GM12891 (cell line): ENCODE results near the gene RPS6KA2.
"Not testable (repeated sequence)": the region's sequence is repeated elsewhere in the genome, so short reads cannot be mapped to it uniquely, and the experiment has no call there.

Experiments
- DNase-seq: peaks from one replicate; pipeline ENCODE4 v3.0.0; 2011; ENCODE audit warnings: low spot score; ENCODE audit not compliant: insufficient read length
- FAIRE-seq: peaks from 2 replicates; lab custom pipeline; 2011; peaks lifted over from hg19 to GRCh38; lab: Jason Lieb, UNC
- PAX5 ChIP-seq: IDR thresholded peaks from 2 replicates; pipeline ENCODE4 v1.6.1; 2011; ENCODE audit warnings: low read length, moderate library complexity, mild to moderate bottlenecking; ENCODE audit not compliant: insufficient read depth, severe bottlenecking
- POLR2A ChIP-seq: IDR thresholded peaks from 2 replicates; pipeline ENCODE4 v1.6.1; 2011; ENCODE audit warnings: low read depth, low read length, control low read depth
- POLR2AphosphoS5 ChIP-seq: IDR thresholded peaks from 2 replicates; pipeline ENCODE4 v1.6.1; 2011; ENCODE audit warnings: low read depth, low read length, control low read depth
- POU2F2 ChIP-seq: IDR thresholded peaks from 2 replicates; pipeline ENCODE4 v1.6.1; 2011; ENCODE audit warnings: low read depth, mild to moderate bottlenecking, control low read depth, low read length, moderate library complexity
- SPI1 ChIP-seq: IDR thresholded peaks from 2 replicates; pipeline ENCODE4 v1.6.1; 2011; ENCODE audit warnings: low read depth, low read length, control low read depth
- TAF1 ChIP-seq: IDR thresholded peaks from 2 replicates; pipeline ENCODE4 v1.6.1; 2011; ENCODE audit warnings: low read depth, low read length, control low read depth

Gene RPS6KA2

DNA sequence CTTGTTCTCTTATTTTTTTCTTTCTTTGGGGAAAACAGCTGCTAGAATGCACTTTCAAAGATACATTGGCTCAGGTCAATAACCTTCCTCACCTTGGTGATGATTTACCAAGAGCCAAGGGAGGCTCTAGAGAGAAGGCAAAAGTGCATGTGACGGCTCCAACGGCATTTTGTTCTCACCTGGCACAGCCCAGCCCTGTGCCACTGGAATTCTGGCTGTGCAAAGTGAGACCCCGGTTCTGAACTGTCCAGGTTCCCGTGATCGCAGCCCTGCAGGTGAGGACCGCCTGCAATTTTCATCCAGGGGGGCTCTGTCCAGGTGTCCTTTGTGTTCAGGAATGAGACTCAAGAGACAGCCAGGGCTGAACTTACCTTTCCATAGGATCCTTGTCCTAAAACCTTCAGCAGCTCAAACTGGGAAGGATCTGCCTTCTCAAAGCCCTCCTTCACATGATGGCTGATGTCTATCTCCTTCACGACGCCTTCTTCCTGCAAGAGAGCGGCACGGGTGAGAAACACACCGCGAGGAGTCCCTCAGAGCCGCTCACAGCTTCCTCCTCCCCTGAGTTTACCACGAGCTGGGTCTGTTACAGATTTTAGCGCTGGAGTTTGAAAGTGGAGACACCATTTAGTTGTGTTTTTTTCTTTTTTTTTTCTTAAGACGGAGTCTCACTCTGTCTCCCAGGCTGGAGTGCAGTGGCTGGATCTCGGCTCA is 88.6 kb downstream of the RPS6KA2 start:
- TF ChIP-seq TAF1 = no peak
- TF ChIP-seq PAX5 = no peak
- TF ChIP-seq POU2F2 = no peak
- no peak for TF ChIP-seq SPI1
- TF ChIP-seq POLR2A = no peak
- DNase-seq (no peak), FAIRE-seq (no peak)

DNA sequence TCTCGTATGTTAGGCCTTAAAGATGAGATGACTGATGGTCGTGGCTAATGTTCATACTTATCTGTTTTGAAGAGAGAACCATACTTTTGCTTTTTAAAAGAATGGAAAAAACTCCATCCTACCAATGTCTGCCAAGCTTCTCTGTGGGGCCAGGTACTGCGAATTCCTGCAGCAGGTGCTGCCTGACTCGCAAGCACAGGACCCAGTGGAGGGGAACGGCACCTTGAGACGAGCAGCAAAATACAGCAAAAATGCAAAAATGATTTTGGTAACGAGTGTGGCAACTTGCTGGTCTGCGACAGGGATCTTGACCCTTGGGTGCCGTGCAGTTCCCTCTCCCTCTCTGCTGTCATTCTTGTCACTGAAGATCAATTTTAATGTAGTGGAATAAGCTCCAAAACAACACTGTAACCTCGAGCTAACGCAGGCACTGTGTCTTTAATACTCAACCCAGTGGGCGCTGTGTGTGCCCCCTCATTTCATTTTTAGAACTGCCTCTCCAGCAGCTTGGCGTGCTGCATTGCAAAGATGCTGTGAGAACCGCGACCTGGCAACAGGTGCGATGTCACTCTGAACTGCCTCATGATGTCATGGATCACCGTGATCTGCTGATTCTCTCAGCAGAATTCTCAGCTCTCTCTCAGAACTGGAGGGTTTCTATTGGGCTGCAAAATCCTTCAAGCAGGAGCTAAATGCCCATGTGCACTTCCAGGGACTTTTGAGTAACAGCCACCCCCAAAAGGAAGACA is 92.2 kb downstream of the RPS6KA2 start:
- FAIRE-seq (peak; percentile 50), DNase-seq (no peak)
- TF ChIP-seq POLR2A = no peak

DNA sequence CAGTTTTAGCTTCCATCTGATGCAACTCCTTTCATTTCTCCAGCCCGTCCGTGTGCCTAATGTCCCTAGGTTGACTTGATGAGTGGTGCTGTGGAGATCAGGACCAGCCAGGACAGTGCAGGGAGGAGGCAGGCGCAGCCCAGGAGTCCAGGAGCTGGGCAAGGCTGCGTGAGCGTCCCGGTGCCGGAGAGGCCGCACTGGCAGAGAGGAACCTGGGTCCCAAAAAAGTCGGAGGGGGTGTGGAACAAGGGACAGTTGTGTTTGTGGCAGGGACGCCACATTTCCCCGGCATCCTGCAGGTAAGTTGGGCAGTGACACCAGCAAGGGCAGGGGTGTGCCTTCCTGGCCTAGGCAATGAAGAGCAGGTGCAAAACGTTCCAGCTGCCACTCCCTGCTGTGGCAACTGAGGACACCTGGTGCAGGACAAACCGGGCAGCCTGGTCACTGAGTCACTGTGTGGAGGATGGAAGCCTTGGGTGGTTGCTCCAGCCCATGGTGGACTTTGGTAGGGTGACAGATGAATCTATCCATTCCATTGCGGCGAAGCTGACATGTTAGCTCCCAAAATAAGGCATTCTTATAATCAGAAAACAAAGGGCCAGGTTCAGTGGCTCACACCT is 93.7 kb downstream of the RPS6KA2 start:
- no peak for DNase-seq

DNA sequence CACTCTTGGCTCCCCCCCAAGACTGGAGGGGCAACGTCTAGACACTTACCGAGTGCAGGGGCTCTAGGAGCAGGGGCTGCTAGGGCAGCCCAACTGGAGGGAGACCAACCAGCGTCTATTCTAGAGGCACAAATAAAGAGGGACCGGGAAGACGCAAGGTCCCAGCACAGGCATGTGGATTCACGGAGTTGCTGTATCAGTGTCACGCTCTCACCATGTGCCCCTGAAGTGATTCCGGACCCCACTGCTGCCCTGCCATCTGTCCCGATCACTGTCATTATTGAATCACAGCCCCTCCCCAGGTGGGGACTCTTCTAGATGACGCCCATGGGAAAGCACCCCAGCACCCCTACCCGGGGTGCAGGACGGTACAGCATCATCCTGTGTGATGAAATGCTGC is 94.7 kb downstream of the RPS6KA2 start:
- TF ChIP-seq PAX5 = no peak
- no peak for TF ChIP-seq SPI1
- TF ChIP-seq POU2F2 = no peak
- no peak for TF ChIP-seq POLR2AphosphoS5
- no peak for TF ChIP-seq TAF1
- TF ChIP-seq POLR2A = no peak
- DNase-seq (no peak), FAIRE-seq (no peak)

More for the DNA sequence above, 93.7 kb downstream of the RPS6KA2 start:
- no peak for TF ChIP-seq PAX5
- no peak for TF ChIP-seq POLR2AphosphoS5
- TF ChIP-seq POU2F2 = no peak
- TF ChIP-seq POLR2A = no peak
- TF ChIP-seq TAF1 = no peak
- no peak for TF ChIP-seq SPI1
- no peak for FAIRE-seq

DNA sequence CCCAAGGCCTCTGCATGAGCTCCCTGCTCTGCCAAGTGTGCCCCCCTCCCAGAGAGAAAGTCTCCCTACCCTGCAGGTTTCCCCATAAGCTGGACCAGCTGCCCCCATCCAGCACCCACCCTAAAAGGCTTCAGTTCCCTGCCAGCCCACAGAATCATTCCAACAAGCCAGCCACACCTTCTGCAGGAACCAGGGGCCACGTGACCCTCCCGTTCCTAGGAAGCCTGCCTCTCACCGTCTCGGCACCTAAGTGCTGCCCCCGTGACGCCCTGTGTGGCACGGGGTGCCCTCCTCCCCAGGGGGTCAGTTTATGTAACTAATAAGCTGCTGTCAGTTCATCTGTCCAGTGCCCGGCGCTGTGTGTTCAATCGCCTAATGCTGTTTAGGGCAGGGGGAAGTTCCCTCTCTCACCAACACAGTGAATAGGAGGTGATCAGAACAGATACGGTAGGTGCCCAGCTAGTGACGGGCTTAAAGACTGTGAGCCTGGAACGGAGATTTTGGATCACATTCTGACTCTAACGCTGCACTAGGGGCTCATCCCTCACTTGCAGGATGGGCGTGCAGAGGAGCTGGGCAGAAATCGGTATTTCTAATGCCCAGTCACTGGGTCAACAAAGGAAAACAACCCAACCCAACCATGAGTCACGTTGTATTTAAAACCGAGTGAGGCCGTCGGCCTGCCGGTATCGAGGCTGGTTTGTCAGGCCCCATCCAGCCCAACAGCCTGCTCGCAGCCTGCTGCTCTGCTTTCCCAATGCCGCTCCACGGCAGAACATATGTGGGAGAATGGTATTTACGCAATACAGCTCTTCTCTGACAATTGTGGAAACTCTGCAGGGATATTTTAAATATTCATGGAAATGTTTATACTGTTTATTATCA is 96.6 kb downstream of the RPS6KA2 start:
- TF ChIP-seq POLR2AphosphoS5 (no peak), TAF1 (no peak), PAX5 (no peak), SPI1 (no peak), POU2F2 (no peak), POLR2A (no peak)
- FAIRE-seq = no peak
- no peak for DNase-seq

DNA sequence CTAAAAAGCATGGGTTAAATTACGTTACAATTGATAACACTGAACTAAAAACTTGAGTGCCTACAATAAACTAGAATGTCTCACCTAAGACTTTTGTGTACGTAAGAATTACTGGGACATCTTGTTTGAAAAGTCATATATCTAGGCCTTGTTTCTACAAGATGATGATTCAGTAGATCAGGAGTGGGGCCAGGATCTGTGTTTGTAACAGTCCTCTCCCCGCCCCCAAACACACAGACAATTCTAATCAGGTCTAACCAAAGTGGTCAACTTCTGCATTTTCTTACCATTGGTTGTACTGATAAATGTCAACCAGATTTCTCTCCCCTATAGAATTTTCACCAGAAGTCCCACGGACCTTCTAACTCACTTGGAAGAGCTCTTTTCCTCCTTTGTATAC is 97.5 kb downstream of the RPS6KA2 start:
- DNase-seq (no peak), FAIRE-seq (no peak)
- TF ChIP-seq POU2F2 = no peak
- no peak for TF ChIP-seq PAX5
- no peak for TF ChIP-seq POLR2A
- TF ChIP-seq TAF1 = no peak
- TF ChIP-seq SPI1 = no peak
- no peak for TF ChIP-seq POLR2AphosphoS5

DNA sequence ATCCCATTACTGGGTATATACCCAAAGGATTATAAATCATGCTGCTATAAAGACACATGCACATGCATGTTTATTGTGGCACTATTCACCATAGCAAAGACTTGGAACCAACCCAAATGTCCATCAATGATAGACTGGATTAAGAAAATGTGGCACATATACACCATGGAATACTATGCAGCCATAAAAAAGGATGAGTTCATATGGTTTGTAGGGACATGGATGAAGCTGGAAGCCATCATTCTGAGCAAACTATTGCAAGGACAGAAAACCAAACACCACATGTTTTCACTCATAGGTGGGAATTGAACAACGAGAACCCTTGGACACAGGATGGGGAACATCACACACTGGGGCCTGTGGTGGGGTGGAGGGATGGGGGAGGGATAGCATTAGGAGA is 98.0 kb downstream of the RPS6KA2 start:
- DNase-seq, FAIRE-seq: not testable (repeated sequence)

DNA sequence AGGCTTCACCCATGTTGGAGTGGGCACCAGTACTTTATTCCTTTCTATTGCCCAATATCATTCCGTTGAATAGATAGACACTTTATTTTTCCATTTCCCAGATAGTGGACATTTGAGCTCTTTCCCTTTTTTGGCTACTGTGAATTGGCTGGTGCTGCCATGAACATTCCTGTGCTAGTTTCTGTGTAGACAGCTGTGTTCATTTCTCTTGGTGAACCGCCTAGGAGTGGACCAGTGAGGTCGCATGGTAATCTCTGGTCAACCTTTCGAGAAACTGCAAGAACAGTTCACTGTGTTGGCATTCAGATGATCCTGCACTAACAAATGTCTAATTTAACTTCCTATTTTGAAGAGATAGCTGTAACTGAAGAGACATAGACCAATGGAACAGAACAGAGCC is 99.2 kb downstream of the RPS6KA2 start:
- TF ChIP-seq SPI1 (no peak), POLR2AphosphoS5 (no peak), TAF1 (no peak), PAX5 (no peak), POLR2A (no peak), POU2F2 (no peak)
- FAIRE-seq (no peak), DNase-seq (no peak)

DNA sequence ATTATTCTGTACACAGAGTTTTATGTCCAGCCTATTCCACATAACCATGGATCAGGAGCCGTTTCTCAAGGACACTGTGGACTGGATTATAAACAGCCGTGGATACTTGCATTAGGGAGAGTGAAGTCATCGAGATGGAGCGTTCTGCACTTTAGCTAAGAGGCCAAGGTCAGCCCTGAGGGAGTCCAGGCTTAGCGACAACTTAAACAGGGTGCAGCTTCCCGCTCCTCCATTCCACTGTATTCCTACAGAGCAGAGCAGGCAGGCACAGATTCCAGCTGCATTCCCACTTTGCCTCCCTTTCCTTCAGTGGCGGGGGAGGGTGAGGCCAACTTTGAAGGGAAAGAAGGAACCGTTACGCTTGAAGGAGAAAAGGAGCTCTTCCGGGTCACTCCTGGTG is 100.1 kb downstream of the RPS6KA2 start:
- FAIRE-seq = no peak
- no peak for TF ChIP-seq POLR2AphosphoS5
- TF ChIP-seq SPI1 = no peak
- no peak for TF ChIP-seq POU2F2
- TF ChIP-seq PAX5 = no peak
- no peak for TF ChIP-seq TAF1
- no peak for TF ChIP-seq POLR2A
- DNase-seq = no peak
